Keratinocyte (primary cell): ENCODE measurements around the gene R3HDM1. TPM values are rescaled to one million over a fixed set of nuclear protein-coding genes. Genes with fewer than 3 reads are reported as not detected.

Experiments
- DNase-seq: peaks from one replicate; pipeline ENCODE4 v3.0.0-alpha.2; 2011; ENCODE audit warnings: low read depth, missing footprints, low spot score
- FAIRE-seq: peaks from 2 replicates; lab custom pipeline; 2011; peaks lifted over from hg19 to GRCh38; lab: Jason Lieb, UNC
- H2AFZ ChIP-seq: 2 replicates; pipeline ENCODE4 v1.6.0; 2012; ENCODE audit warnings: low read length, control low read depth, inconsistent platforms; ENCODE audit not compliant: control insufficient read depth
- H3K27ac ChIP-seq: 2 replicates; pipeline ENCODE4 v1.5.1; 2011; ENCODE audit warnings: low read length; ENCODE audit not compliant: control insufficient read depth, insufficient read depth
- H3K27me3 ChIP-seq: 3 replicates; pipeline ENCODE4 v1.6.0; 2011; ENCODE audit warnings: low read length; ENCODE audit not compliant: control insufficient read depth, insufficient read depth; ENCODE audit errors: extremely low read depth
- H3K36me3 ChIP-seq, 2 experiments: 2 replicates in 1 of 2; 3 replicates in 1 of 2; pipeline ENCODE4 v1.5.1; 2011; ENCODE audit warnings: low read length in 2 of 2, mild to moderate bottlenecking in 1 of 2; ENCODE audit not compliant: control insufficient read depth in 2 of 2, insufficient read depth in 2 of 2; ENCODE audit errors: extremely low read depth in 1 of 2
- H3K4me1 ChIP-seq: 3 replicates; pipeline ENCODE4 v1.5.1; 2011; ENCODE audit warnings: low read length; ENCODE audit not compliant: control insufficient read depth, insufficient read depth; ENCODE audit errors: extremely low read depth
- H3K4me2 ChIP-seq: 3 replicates; pipeline ENCODE4 v1.6.0; 2011; ENCODE audit warnings: low read depth, low read length; ENCODE audit not compliant: control insufficient read depth, insufficient read depth; ENCODE audit errors: extremely low read depth
- H3K4me3 ChIP-seq, 3 experiments: fragments of 200-600 bp in 1 of 3; sonication (generic) in 1 of 3; 2 replicates in 2 of 3; 3 replicates in 1 of 3; pipeline ENCODE4 v1.5.1; 2011 to 2016; ENCODE audit warnings: low read length in 3 of 3, mild to moderate bottlenecking in 3 of 3, control low read depth in 2 of 3, inconsistent platforms in 1 of 3, low read depth in 1 of 3, mixed read lengths in 1 of 3, mixed run types in 1 of 3, moderate library complexity in 1 of 3; ENCODE audit not compliant: control insufficient read depth in 2 of 3, insufficient read depth in 2 of 3; ENCODE audit errors: extremely low read depth in 1 of 3
- H3K79me2 ChIP-seq: 2 replicates; pipeline ENCODE4 v1.6.0; 2012; ENCODE audit warnings: low read length; ENCODE audit not compliant: control insufficient read depth, insufficient read depth
- H3K9ac ChIP-seq: 3 replicates; pipeline ENCODE4 v1.6.0; 2011; ENCODE audit warnings: low read length; ENCODE audit not compliant: control insufficient read depth, insufficient read depth; ENCODE audit errors: extremely low read depth
- H3K9me1 ChIP-seq: 3 replicates; pipeline ENCODE4 v1.6.0; 2011; ENCODE audit warnings: low read length; ENCODE audit not compliant: control insufficient read depth, insufficient read depth; ENCODE audit errors: extremely low read depth
- H3K9me3 ChIP-seq: 2 replicates; pipeline ENCODE4 v1.5.1; 2012; ENCODE audit warnings: low read depth, low read length; ENCODE audit not compliant: control insufficient read depth
- H4K20me1 ChIP-seq: 3 replicates; pipeline ENCODE4 v1.6.0; 2011; ENCODE audit warnings: low read length; ENCODE audit not compliant: control insufficient read depth, insufficient read depth; ENCODE audit errors: extremely low read depth
- CTCF ChIP-seq, 3 experiments: IDR thresholded peaks in 1 of 3; conservative IDR thresholded peaks in 1 of 3; optimal IDR thresholded peaks in 1 of 3; 2 replicates in 2 of 3; 3 replicates in 1 of 3; pipeline versions ENCODE3 to v1.5.1; 2011; ENCODE audit warnings: low read length in 3 of 3, mild to moderate bottlenecking in 3 of 3, moderate library complexity in 2 of 3, control low read depth in 1 of 3, inconsistent platforms in 1 of 3; ENCODE audit not compliant: insufficient read depth in 2 of 3; ENCODE audit errors: extremely low read depth in 1 of 3
- EZH2 ChIP-seq: IDR thresholded peaks from one replicate; pipeline ENCODE4 v1.6.1; 2012; ENCODE audit warnings: inconsistent platforms, mild to moderate bottlenecking, low read length, moderate library complexity
- dilution Hi-C: fragments of 300-500 bp; cut with MboI; formaldehyde crosslinking; loops from one replicate; pipeline ENCODE4 v1.7.0; 2020; ENCODE audit warnings: low sequenced_read_pairs; ENCODE audit not compliant: extremely low pct_ligation_motif_present
- polyA plus RNA-seq, 5 experiments: library from polyadenylated mRNA; depleted of rRNA in 3 of 5; stranded (reverse) in 3 of 5; stranded (forward) in 1 of 5; unstranded in 1 of 5; fragments of >200 nt; gene quantifications; 1 replicate in 1 of 5; 2 replicates in 3 of 5; 3 replicates in 1 of 5; pipeline versions ENCODE4 v1.2.1 to v1.2.3, GENCODE V29; 2011 to 2012; ENCODE audit warnings: missing spikeins in 2 of 5, low read depth in 1 of 5, low replicate concordance in 1 of 5

R3HDM1 gene
- polyA plus RNA-seq, 1 donor (not counting 4 experiments of a cell fraction or from before 2014, with no cell fraction given), result 41.0 TPM

DNA sequence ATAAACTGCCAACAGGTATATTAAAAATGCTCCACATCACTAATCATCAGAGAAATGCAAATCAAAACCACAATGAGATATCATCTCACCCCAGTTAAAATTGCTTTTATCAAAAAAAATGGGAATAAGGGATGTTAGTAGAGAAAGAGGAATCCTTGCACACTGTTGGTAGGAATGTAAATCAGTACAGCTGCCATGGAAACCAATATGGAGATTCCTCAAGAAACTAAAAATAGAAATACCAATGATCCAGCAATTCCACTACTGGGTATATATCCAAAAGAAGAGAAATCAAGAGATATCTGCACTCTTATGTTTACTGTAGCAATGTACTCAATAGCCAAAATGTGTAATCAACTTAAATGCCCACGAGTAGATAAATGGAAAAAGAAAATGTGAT lies 40.9 kb upstream of the R3HDM1 start:
- H3K27me3 ChIP-seq, result no peaks in the 10 kb centered on the region
- H3K4me2 ChIP-seq, result no peak overlapping the region
- no peaks in the 10 kb centered on the region for H3K36me3 ChIP-seq
- no peaks in the 10 kb centered on the region for H4K20me1 ChIP-seq
- H3K4me1 ChIP-seq, result no peaks in the 10 kb centered on the region
- no peaks in the 10 kb centered on the region for H3K79me2 ChIP-seq
- FAIRE-seq (no peak), DNase-seq (no peak)
- dilution Hi-C loops, result no loop called here
- no peaks in the 10 kb centered on the region for H3K9me3 ChIP-seq
- no peaks in the 10 kb centered on the region for H3K9me1 ChIP-seq
- no peak overlapping the region for H2AFZ ChIP-seq
- no peak overlapping the region for H3K4me3 ChIP-seq
- H3K27ac ChIP-seq, result no peak overlapping the region
- no peak overlapping the region for H3K9ac ChIP-seq
- TF ChIP-seq CTCF (optimal IDR thresholded peaks at IDR 0.05 in 1 of 3, IDR thresholded peaks at IDR 0.05 in 1 of 3, conservative IDR thresholded peaks at IDR 0.05 in 1 of 3; ENCODE audit: extremely low read depth in 1 of 3, insufficient read depth in 2 of 3, low read length in 3 of 3), result no peak
- TF ChIP-seq EZH2, result no peak

- dilution Hi-C loops, result no loop called here
- Histone ChIP-seq H2AFZ (no peak overlapping the region), H3K36me3 (no peaks in the 10 kb centered on the region), H3K9me1 (no peaks in the 10 kb centered on the region), H3K4me3 (no peak overlapping the region), H3K9me3 (no peaks in the 10 kb centered on the region), H3K79me2 (no peaks in the 10 kb centered on the region), H3K4me1 (no peaks in the 10 kb centered on the region), H3K9ac (no peak overlapping the region), H4K20me1 (no peaks in the 10 kb centered on the region), H3K4me2 (no peak overlapping the region), H3K27ac (no peak overlapping the region), H3K27me3 (no peaks in the 10 kb centered on the region)
- DNase-seq (no peak), FAIRE-seq (no peak)
- TF ChIP-seq CTCF (optimal IDR thresholded peaks at IDR 0.05 in 1 of 3, IDR thresholded peaks at IDR 0.05 in 1 of 3, conservative IDR thresholded peaks at IDR 0.05 in 1 of 3; ENCODE audit: extremely low read depth in 1 of 3, insufficient read depth in 2 of 3, low read length in 3 of 3) (no peak), EZH2 (no peak)
Observed at GRCh38 chr2:135494503-135494902, 36.8 kb upstream of the R3HDM1 start.
